Spleen (tissue), 7 donors: ENCODE measurements around the gene AGPS.

ENCODE experiments used
- POLR2AphosphoS5 ChIP-seq, 3 donors: sonication (generic); formaldehyde crosslinking; IDR thresholded peaks; one replicate each; pipeline ENCODE4 v1.5.1; 2017; ENCODE audit warnings: antibody characterized with exemption in 3 of 3
- TF ChIP-seq, protein P1 (sequence below), 11 experiments: fragments of 200-600 bp in 7 of 11; fragments of 450-650 bp in 4 of 11; sonication (generic) in 4 of 11; IDR thresholded peaks in 8 of 11; conservative IDR thresholded peaks in 3 of 11; 1 replicate in 7 of 11; 2 replicates in 4 of 11; pipeline versions ENCODE4 v1.4.0 to v1.8.0; 2016 to 2021; ENCODE audit warnings: antibody characterized with exemption in 11 of 11, inconsistent platforms in 4 of 11, mild to moderate bottlenecking in 1 of 11
- donor health status: DM: no; HTN: no; CAD: no; lungs with moderate emphysema.
- donor health status: DM: no; HTN: no; CAD: no.
- donor health status: DM: no; HTN: no; CAD: no.

DNA sequence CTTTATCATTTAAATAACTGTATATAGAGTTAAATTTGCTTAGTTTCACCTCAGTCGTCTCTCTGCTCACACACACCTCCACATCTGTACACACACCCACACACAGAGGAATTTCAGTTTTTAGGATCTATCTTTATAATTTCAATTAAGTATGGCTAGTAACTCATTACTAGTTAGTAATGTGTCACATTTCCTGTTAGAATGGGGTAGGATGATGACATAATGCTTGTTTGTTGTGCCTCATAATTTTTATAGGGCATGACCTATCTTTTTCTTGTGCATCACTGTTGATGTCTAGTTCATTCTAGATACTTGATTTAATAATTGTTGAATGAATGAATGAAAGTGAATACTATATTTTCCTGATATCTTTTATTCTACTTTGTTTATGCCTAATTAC lies 108.6 kb downstream of the AGPS start:
- TF ChIP-seq, protein P1, sequence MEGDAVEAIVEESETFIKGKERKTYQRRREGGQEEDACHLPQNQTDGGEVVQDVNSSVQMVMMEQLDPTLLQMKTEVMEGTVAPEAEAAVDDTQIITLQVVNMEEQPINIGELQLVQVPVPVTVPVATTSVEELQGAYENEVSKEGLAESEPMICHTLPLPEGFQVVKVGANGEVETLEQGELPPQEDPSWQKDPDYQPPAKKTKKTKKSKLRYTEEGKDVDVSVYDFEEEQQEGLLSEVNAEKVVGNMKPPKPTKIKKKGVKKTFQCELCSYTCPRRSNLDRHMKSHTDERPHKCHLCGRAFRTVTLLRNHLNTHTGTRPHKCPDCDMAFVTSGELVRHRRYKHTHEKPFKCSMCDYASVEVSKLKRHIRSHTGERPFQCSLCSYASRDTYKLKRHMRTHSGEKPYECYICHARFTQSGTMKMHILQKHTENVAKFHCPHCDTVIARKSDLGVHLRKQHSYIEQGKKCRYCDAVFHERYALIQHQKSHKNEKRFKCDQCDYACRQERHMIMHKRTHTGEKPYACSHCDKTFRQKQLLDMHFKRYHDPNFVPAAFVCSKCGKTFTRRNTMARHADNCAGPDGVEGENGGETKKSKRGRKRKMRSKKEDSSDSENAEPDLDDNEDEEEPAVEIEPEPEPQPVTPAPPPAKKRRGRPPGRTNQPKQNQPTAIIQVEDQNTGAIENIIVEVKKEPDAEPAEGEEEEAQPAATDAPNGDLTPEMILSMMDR (IDR thresholded peaks at IDR 0.05 in 8 of 11, conservative IDR thresholded peaks at IDR 0.05 in 3 of 11), result no peak
- TF ChIP-seq POLR2AphosphoS5 (IDR thresholded peaks at IDR 0.05), result no peak
